GM19324 (cell line): ENCODE results near the gene AVP.
A peak's percentile ranks its signal among the peaks of the same experiment; 100 is the strongest.

Experiments
- ATAC-seq: cut with Tn5 transposase; IDR thresholded peaks from one replicate; pipeline ENCODE4 v1.9.1; 2021; ENCODE audit warnings: mild to moderate bottlenecking, moderate library complexity; ENCODE audit not compliant: unreplicated experiment, low FRiP score

Gene AVP

DNA sequence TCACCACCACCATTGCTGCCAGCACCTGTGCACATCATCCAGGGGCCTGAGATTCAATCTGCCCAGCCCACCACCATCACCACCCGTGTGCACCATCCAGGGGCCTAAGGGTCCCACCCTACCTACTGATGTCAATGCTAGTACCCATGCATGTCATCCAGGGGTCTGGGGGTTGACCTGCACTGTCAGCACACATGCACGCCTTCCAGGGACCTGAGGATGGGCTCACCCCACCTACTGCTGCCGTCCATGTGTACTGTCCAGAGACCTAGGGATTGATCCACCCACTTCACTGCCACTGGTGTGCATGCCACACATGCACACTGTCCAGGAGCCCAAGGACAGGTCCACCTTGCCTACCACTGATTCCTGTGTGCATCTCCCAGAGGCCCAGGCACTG is 25.0 kb downstream of the AVP start:
- no peak for ATAC-seq

DNA sequence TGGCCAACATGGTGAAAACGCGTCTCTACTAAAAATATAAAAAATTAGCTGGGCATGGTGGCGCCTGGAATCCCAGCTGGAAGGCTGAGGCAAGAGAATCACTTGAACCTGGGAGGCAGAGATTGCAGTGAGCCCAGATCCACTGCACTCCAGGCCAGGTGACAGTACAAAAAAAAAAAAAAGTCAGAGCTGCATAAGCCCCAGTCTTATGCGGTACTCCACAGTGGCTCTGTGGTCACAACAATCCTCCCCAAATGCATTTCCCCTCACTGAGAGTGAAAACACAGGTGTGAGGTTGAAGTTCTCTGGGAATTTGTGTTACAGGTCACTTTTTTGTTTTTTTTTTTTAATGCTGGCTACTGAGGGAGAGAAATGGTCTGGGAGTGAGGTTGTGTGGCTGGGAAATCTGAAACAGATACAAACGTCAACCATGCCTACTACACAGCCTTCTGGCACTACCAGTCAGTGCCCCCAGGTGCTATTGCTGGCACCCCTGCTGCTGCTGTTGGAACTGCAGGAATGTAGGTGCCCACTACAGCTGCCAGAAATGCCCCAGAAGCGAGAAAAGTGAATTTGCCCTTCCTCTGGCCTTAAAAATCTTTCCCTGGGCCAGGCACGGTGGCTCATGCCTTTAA is 33.0 kb downstream of the AVP start:
- ATAC-seq, result no peak

DNA sequence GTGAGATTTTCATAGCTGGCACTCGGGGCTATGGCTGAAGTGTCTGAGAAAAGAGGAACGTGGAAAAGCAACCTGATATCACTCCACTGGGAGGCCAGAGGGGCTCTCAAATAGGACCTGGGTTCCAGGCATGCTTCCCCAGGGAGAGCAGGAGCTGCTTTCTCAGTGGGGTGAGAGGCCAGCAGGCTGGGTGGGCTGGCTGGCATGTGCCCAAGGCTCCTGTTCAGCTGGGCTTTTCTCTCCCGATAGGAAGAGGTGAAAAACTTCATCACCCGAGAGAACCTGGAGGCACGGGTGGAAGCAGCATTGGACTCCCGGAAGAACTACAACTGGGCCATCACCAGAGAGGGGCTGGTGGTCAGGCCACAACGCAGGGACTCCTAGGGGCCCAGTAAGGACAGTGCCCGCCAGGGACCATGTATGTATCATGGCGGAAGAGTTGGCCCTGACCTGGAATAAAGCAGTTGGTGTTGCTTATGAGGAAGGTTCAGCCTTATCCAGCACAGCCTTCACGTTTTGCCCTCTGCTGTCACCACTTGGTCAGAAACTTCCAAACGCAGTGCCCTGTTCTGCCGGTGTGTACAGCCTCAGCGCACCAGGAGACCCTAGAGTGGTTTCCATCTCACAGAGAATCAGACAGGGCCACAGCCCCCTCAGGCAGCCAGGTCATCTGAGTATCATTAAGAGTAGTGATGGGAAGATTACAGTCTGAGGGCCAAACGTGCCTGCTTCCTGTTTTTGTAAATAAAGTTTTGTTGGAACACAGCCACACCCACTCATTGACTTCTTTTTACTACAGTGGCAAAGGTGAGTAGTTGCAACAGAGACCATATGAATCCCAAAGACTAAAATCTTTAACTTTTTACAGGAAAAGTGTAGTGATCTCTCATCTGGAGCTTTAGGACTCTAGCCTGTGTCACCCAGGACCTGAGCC is 36.8 kb downstream of the AVP start:
- ATAC-seq, result no peak

- ATAC-seq, result peak; percentile 0
Measured at GRCh38 chr20:3046677-3047462, 37.7 kb downstream of the AVP start.

DNA sequence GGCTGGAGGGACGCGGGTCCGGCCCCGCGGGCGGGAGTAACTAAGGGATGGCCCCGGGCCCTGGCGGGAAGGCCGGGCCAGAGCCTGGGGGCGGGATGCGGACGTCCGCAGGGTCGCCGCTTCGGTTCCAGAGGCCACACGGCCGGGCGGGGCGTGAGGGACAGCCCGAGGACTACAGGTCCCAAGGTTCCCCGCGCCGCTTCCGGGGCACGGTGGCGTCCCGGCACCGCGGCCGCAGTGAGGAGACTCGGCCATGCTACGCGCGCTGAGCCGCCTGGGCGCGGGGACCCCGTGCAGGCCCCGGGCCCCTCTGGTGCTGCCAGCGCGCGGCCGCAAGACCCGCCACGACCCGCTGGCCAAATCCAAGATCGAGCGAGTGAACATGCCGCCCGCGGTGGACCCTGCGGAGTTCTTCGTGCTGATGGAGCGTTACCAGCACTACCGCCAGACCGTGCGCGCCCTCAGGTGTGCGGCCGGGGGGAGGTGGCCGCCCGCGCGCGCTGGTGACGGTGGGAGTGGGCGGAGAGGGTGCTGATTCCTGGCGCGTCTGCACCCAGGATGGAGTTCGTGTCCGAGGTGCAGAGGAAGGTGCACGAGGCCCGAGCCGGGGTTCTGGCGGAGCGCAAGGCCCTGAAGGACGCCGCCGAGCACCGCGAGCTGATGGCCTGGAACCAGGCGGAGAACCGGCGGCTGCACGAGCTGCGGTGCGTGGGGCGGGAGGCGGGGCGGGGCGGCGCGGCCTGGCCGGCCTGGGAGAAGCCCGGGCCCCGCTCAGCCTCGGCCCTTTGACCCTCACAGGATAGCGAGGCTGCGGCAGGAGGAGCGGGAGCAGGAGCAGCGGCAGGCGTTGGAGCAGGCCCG is 38.5 kb downstream of the AVP start, which contains the start of gene MRPS26:
Gene MRPS26, plus strand, starts transcription at position 237 of the 861 bp plus-strand sequence. Its CDS starts 17 bp downstream, at position 254.
- ATAC-seq, result peak; percentile 92

GRCh38 chr20:3045042-3045815 is 39.3 kb downstream of the AVP start:
- ATAC-seq, result no peak

- no peak for ATAC-seq
Measured at GRCh38 chr20:3044336-3044965, 40.1 kb downstream of the AVP start.

DNA sequence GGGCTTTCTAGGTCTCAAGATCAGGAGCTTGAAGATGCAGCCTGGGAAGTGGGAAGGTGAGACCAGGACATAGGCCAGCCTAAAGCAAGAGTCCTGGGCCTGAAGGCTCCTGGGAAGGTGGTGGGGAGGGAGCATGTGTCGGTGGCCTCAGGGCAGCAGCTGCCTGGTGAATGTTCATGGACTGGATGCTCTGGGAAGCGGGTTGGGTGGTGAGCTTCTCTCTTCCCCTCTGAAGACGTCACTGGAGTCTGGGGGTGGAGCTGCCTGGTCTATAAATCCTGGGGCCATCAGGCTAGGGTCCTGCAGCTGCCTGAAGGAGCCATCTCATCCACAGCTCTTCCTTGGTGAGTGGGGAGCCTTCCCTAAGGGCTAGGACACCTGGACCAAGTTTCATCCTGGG is 41.2 kb downstream of the AVP start, which contains the start of gene GNRH2:
Gene GNRH2, plus strand, starts transcription at position 301 of the 400 bp plus-strand sequence. CDS start 793 bp downstream, outside the sequence.
- no peak for ATAC-seq

- no peak for ATAC-seq
Measured at GRCh38 chr20:3042625-3043024, 41.9 kb downstream of the AVP start.

GRCh38 chr20:3041854-3042409 is 42.6 kb downstream of the AVP start:
- no peak for ATAC-seq

- no peak for ATAC-seq
Measured at GRCh38 chr20:3040086-3040485, 44.4 kb downstream of the AVP start.

DNA sequence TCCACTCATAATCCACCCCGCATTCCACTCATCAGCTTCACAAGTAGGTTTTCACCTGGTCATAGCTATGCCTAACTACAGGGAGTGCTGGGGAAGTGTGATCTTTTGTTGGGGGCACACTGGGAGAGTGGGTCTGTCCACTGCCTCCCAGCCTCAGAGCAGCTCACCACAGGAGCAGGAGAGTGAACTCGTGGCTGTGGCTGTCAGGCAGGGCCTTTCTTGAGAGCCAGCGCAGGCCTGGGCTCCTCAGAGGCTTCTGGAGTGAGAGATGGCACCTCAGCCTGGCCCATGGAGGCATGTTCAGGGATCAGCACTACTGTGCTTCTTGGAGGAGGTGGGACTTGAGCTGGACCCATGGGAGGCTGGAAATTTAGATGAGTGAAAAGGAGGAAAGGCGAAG is 45.1 kb downstream of the AVP start:
- no peak for ATAC-seq

DNA sequence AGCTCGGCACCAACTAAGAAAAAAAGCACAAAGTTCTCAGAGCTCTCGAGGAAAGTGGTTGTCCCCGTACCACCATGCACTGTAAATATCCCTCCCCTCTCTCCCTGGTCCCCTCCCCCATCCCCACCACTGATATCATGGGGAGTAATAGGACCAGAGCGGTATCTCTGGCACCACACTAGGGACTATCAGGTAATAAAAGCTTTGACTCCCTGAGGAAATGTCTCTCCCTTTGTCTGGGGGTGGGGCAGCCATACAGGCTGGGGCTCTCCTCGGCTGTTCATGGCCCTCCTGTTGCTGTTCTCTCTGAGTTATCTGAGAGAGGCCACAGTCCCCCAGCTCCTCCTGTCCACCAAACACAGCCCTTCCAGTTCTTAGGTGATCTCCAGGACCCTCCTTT is 46.1 kb downstream of the AVP start:
- no peak for ATAC-seq

DNA sequence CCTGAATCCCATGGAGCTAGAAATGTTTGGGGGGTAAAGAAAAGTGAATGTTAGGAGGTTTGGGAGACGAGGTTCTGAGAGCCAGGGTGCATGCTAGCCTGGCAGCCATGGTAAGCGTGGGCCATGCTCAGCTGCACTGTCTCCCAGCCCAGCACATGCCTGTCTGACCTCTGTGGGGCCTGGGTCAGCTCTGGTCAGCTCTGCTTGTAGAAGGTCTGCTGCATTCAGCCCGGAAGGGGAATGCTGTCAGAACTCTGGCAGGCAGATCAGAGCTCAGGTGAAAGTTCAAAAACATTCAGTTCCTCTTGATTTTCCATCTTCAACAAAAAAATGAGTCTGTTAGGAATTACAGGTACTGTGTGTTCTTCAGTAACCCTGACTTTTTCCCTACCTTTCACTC is 46.9 kb downstream of the AVP start:
- ATAC-seq, result no peak

DNA sequence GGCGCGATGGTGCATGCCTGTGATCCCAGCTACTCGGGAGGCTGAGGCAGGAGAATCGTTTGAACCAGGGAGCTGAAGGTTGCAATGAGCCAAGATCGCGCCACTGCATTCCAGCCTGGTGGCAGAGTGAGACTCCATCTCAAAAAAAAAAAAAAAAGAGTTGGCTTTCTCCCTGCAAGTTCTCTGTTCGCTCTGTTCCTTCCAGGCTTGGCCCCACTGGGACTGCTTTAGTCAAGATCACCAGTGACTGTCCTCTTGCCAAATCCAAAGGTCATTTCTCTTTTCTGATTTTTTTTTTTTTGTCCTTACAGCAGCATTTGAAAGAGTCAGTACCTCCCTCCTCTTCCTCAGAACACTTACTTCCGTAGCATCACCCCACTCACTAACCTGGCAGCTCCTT is 51.9 kb downstream of the AVP start:
- ATAC-seq, result no peak
